Skin epidermis (tissue), 12 donors: ENCODE measurements around the gene COMMD8.

Experiments used
- H3K27ac ChIP-seq, 21 experiments: fragments of 200-600 bp; sonication (generic) in 11 of 21; one replicate each; pipeline ENCODE4 v1.5.0; 2020; ENCODE audit warnings: mild to moderate bottlenecking in 3 of 21, inconsistent platforms in 2 of 21, moderate library complexity in 2 of 21
- H3K4me3 ChIP-seq, 7 experiments: fragments of 200-600 bp; sonication (generic) in 2 of 7; one replicate each; pipeline ENCODE4 v1.5.0; 2020; ENCODE audit warnings: inconsistent platforms in 2 of 7, mild to moderate bottlenecking in 2 of 7, moderate library complexity in 1 of 7

COMMD8 gene

GRCh38 chr4:47474799-47475198 is 11.3 kb upstream of the COMMD8 start:
- Histone ChIP-seq H3K4me3 (no peak overlapping the region), H3K27ac (no peak overlapping the region)

DNA sequence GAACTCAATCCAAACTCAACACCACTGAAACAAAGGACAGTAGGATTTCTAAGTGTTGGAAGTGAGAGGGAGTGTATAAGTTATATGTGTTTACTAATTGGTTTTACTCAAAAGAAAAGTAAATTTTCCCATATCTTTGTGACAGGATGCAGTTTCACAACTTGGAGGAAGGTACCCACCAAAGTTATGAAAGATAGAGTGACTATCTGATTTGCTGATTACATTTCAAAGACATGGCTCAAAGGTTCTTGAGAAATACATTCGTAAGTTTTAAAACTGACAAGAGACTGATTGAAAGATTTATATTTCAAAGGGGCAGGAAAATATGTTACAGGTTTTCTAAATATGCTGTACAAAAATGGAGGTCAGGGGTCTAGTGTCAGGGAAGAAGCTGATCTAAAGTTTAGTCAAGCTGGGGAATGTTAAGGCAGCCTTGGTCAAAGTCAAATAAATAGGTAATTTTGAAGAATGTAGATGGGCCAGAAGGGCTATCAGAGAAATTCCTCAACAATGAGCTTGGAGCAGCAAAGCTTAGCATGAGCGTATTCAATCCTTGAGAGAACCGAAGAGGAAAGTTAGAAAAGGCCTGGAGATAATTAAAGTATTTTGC is 9.7 kb upstream of the COMMD8 start:
- no peak overlapping the region for H3K4me3 ChIP-seq
- H3K27ac ChIP-seq = no peak overlapping the region

- no peak overlapping the region for H3K4me3 ChIP-seq
- no peak overlapping the region for H3K27ac ChIP-seq
These were observed 8.1 kb upstream of the COMMD8 start for GRCh38 chr4:47471591-47471990.

- Histone ChIP-seq H3K4me3 (no peak overlapping the region), H3K27ac (peak overlapping the region in 1 of 21 experiments; percentile 6)
These were observed 7.6 kb upstream of the COMMD8 start for GRCh38 chr4:47471064-47471463.

DNA sequence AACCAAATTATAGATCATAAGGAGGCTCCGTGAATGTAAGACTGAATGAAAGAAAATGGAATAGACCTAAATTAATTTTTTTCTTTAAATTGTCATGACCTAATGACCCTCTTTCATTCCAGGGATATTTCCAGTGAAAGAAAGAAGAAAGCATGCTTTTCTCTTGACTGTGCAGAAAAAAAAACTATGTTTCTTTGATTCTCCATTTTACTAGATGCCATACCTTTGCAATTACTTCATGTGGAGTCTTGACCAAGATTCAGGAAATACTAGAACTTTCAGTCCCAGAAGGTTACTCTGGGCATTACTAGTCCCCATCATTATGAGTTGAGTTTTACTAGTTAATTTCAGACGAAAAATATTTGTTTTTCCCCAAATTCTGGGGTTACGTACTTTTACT is 6.4 kb upstream of the COMMD8 start:
- Histone ChIP-seq H3K27ac (no peak overlapping the region), H3K4me3 (no peak overlapping the region)

- no peak overlapping the region for H3K4me3 ChIP-seq
These were observed 5.3 kb upstream of the COMMD8 start for GRCh38 chr4:47468706-47469365.

GRCh38 chr4:47466056-47466785 is 2.7 kb upstream of the COMMD8 start:
- H3K27ac ChIP-seq = no peak overlapping the region
- no peak overlapping the region for H3K4me3 ChIP-seq

More at GRCh38 chr4:47468706-47469365, 5.3 kb upstream of the COMMD8 start:
- H3K27ac ChIP-seq = no peak overlapping the region

DNA sequence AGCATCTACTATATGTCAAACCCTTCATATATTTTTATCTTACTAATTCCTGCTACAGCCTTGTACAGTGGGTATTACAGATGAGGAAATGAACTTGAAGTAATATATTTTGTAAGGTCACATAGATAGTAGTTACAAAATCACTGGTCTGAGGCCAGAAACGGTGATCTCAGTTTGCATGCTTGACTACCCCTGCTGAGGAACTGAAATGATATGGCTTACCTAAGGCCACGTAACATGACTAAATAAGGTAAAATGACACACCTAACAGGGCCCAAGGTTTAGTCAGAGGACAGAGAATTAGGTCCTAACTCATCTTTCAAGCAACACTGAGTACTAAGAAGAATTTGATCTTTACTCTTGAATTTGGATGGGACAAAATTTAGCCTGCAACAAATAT is 1.5 kb upstream of the COMMD8 start:
- H3K27ac ChIP-seq = no peak overlapping the region

DNA sequence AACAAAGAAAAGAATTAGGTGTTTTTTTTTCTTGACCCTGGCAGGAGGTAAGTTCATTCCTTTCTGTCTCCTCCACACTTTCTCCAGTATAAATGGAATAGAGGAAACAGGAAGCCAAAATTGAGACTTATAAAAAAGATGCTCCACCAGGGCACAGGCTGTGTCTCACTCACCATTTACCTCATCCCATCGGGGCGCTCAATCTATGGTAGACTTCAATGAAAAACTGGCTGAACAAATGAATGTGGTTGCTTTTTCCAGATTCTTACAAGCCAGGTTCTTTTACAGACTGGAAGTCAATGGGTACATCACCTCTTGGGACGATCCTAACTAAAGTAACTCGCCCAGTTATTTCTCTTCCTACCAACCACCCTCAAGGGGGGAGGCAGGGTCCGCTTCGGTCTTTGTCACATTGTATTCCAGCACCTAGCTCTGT is 685 bp downstream of the COMMD8 start:
- Histone ChIP-seq H3K4me3 (peak overlapping the region; percentile 60 to 92 (median 73)), H3K27ac (peak overlapping the region in 20 of 21 experiments; percentile 69 to 98 (median 89))

More for the DNA sequence above, 1.5 kb upstream of the COMMD8 start:
- no peak overlapping the region for H3K4me3 ChIP-seq

DNA sequence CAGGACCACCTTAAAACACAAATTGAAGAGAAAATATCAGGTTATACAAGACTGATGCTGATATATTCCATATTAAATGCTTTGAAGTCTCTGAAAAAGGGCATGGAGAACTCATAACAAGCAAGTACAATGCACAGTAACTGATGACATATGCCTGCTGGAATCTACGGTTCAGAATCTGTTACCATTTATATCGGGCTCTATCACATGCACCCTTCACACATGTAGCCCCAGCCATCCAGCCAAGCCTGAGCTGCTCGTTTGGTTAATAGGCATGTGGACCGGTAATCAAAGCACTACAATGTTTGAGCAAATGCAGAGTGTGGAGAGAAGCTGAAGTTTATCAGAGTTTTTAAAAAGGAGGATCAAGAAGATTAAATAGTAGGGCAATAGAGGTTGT is 11.8 kb downstream of the COMMD8 start:
- Histone ChIP-seq H3K4me3 (no peak overlapping the region), H3K27ac (no peak overlapping the region)

DNA sequence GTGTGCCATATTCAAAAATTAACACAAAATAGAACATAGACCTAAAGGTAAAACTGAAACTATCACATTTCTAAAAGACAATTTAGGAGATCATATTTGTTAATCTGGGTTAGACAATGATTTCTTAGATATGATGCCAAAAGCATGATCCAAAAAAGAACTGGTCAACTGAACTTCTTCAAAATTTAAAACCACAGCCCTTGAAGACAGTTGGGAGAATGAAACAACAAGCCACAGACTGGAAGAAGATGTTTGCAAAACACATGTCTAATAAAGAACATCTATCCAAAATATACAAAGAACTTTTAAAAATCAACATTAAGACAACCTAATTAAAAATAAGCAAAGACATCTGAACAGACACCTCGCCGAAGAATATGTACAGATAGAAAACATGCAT is 19.5 kb downstream of the COMMD8 start:
- Histone ChIP-seq H3K27ac (peak overlapping the region in 2 of 21 experiments; percentile 23 to 37), H3K4me3 (no peak overlapping the region)

DNA sequence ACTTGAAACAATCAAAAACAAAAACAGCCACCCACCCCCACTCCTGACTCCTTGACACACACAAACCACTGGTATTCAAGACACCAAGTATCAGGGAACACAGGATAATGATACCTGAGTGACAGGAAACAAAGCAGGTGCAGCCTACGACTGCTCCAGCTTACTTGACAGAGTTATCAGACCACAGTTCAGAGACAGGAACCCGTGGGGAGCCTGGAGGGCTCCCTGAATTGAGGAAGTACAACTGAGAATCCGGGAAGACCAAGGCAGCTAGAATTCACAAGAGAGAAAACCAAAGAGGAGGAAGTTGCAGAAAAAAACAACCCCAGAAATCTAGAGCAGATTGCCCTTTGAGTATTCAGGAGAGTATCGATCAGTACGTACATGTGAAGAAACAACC is 20.5 kb downstream of the COMMD8 start:
- no peak overlapping the region for H3K4me3 ChIP-seq
- peak overlapping the region in 2 of 21 experiments; percentile 1 to 38 for H3K27ac ChIP-seq

- H3K4me3 ChIP-seq = no peak overlapping the region
- no peak overlapping the region for H3K27ac ChIP-seq
These were observed 28.6 kb downstream of the COMMD8 start for GRCh38 chr4:47434931-47435330.

DNA sequence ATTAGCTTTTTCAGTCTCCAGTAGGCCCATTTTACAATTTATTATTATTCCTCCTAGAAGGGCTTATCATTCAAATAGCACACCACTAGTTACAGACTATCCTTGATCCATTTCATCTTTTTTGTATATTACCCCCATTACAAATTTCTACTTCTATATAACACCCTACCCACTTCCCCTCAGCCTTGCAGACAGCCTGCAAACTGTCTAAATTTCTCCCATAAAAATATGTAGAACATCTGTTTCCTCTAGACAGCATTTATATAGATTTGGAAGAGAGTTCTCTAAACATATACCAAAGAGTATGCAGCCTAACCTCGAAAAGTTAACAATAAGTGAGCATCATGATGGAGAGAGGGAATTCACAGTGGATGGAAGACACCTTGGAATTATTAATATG is 30.8 kb downstream of the COMMD8 start:
- H3K27ac ChIP-seq = no peak overlapping the region
- H3K4me3 ChIP-seq = no peak overlapping the region

DNA sequence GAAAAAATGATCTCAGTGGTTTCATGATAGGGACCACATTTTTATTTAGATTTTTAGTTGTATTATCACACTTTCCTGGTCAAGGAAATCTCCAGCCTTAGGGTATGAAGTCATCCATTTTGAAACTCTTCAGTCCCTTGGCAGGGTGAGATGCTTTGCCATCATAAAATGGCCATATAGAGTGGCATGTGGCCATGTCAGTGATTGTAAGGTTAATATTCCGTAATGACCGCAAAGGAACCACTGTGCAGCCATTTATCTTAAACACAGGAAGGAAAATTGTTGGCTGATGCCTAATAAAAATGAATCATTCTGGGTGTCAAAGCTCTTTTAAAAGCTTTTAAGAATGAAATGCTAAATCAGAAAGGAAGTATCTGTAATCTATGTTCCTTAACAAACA is 35.6 kb downstream of the COMMD8 start:
- Histone ChIP-seq H3K4me3 (no peak overlapping the region), H3K27ac (no peak overlapping the region)

GRCh38 chr4:47425628-47426027 is 37.9 kb downstream of the COMMD8 start:
- H3K27ac ChIP-seq = no peak overlapping the region
- no peak overlapping the region for H3K4me3 ChIP-seq

DNA sequence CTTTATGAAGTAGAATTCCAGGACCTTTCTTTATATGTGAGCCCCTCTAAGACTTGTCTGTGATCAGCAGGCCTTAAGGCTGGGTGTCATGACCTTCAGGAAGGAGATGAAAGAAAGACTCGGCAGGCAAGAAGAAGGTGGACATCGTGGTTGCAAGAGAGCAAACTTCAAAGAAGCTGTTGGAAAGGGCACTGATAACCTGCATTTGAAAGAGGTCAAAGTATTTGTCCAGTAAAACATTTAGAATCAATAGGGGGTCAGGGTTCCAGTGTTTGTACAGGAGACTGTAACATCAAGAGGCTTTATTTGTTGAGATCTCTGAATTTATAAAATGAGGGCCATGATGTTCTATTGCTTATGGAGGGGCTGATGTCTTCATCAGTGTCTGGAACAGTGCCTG is 44.2 kb downstream of the COMMD8 start:
- no peak overlapping the region for H3K27ac ChIP-seq
- H3K4me3 ChIP-seq = no peak overlapping the region

- Histone ChIP-seq H3K27ac (no peak overlapping the region), H3K4me3 (no peak overlapping the region)
These were observed 45.4 kb downstream of the COMMD8 start for GRCh38 chr4:47418147-47418546.

- Histone ChIP-seq H3K4me3 (no peak overlapping the region), H3K27ac (no peak overlapping the region)
These were observed 47.8 kb downstream of the COMMD8 start for GRCh38 chr4:47415719-47416118.

- Histone ChIP-seq H3K27ac (no peak overlapping the region), H3K4me3 (no peak overlapping the region)
These were observed 50.0 kb downstream of the COMMD8 start for GRCh38 chr4:47413521-47413920.

GRCh38 chr4:47410271-47410670 is 53.2 kb downstream of the COMMD8 start:
- no peak overlapping the region for H3K27ac ChIP-seq
- H3K4me3 ChIP-seq = no peak overlapping the region
